Hindlimb muscle (tissue), 1 donor: ENCODE measurements around the gene PCAT7. TPM values are rescaled to one million over a fixed set of nuclear protein-coding genes. Genes with fewer than 3 reads are reported as not detected.

Experiments used
- DNase-seq: peaks from one replicate; pipeline ENCODE4 v3.0.0-alpha.2; 2013
- polyA plus RNA-seq: library from polyadenylated mRNA; unstranded; fragments of 120-200 nt; gene quantifications from one replicate; pipeline ENCODE4 v1.2.1, GENCODE V29; 2013; ENCODE audit not compliant: insufficient read length

PCAT7 gene
- polyA plus RNA-seq, 1 donor = 8.4 TPM

- no peak for DNase-seq
Measured at GRCh38 chr9:94606646-94607422, 52.0 kb downstream of the PCAT7 start.

GRCh38 chr9:94607423-94607691 lies 52.5 kb downstream of the PCAT7 start:
- DNase-seq = no peak

GRCh38 chr9:94610181-94610606 lies 55.3 kb downstream of the PCAT7 start:
- DNase-seq = peak; percentile 34

- no peak for DNase-seq
Measured at GRCh38 chr9:94611638-94612068, 56.8 kb downstream of the PCAT7 start.

- DNase-seq = no peak
Measured at GRCh38 chr9:94612071-94612470, 57.2 kb downstream of the PCAT7 start.

- DNase-seq = no peak
Measured at GRCh38 chr9:94613003-94613402, 58.1 kb downstream of the PCAT7 start.

GRCh38 chr9:94619026-94619425 lies 64.1 kb downstream of the PCAT7 start:
- no peak for DNase-seq

Other genes with a start within 250 kb of the PCAT7 start
- gene NUTM2F, start 226.4 kb upstream of the PCAT7 start, polyA plus RNA-seq = not detected
- 86.4 TPM for gene FBP2, start 38.7 kb downstream of the PCAT7 start, polyA plus RNA-seq
- gene FBP1, start 84.4 kb downstream of the PCAT7 start, polyA plus RNA-seq = 0.45 TPM
- 36.1 TPM for gene AOPEP, start 171.6 kb downstream of the PCAT7 start, polyA plus RNA-seq